Activated T-cell treated with anti-CD3 and anti-CD28 coated beads for 48 hours (primary cell): ENCODE data around the gene ANTKMT.

Experiments
- DNase-seq: peaks from one replicate; pipeline ENCODE4 v3.0.0-alpha.2; 2020; ENCODE audit warnings: low read depth

The ANTKMT gene

GRCh38 chr16:700684-701584 lies 20.0 kb upstream of the ANTKMT start:
- no peak for DNase-seq

- no peak for DNase-seq
Observed at GRCh38 chr16:702341-702740, 18.6 kb upstream of the ANTKMT start.

DNA sequence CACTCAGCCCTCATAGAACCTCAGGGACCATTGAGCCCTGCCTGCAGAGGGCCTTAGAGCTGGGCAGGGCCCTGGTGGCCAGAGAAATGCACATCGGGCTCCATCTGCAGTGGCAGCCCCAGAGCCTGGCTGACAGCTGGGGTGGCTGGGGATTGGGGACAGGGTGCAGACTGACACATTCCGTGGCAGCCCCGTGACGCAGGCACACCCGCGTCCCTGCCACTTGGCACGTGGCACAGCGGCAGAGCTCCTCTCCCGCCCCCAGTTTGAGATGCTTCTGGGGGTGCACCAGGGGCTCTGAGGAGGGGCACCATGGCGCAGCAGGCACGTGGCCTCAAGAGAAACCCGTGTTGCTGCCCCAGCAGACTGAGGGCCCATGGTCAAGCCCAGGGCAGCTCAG lies 17.5 kb upstream of the ANTKMT start:
- DNase-seq: no peak

- DNase-seq: no peak
Observed at GRCh38 chr16:704047-704446, 16.9 kb upstream of the ANTKMT start.

DNA sequence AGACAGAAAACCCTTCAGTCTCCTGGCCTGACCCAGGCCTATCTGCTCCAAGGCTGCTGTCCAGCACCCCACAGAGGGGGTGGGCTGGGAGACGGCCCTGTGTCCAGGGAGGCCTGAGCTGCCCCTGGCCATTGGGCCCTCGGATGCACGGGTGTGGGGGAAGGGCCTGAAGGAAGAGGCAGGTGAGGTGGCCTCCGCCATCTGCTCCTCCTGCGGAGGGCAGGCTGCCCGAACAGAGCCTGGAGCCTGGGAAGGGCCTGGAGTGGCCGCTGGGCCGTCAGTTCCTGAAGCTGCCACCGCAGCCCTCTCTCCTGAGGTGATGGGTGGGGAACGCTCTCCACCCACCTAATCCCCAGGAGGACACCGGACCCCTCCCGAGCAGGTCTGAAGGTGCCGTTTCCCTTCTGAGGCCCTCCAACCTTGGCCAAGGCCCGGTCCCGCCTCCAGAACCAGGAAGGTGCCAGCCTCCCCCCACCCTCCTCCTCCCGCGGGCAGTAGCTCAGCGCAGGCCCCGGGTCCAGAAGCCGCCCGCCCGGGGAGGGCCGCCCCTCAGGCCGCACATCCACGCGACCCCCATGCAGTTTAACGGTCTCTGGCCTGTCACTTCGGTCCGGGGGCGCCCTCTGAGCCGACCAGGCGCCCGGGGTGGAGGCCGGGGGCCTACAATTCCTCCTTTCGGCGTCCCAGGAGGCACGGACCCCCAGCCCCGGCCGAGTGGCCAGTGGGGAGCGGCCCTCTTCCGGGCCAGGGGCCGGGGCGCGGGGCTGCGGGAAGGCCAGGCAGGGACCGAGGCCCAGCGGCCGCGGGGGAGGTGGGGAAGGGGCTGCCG lies 16.2 kb upstream of the ANTKMT start:
- no peak for DNase-seq

GRCh38 chr16:705431-706188 lies 15.3 kb upstream of the ANTKMT start, which contains the start of gene FBXL16:
FBXL16 (minus strand) TSS chr16:705801; CDS start chr16:697405, 8,396 bp downstream.
- DNase-seq: no peak

DNA sequence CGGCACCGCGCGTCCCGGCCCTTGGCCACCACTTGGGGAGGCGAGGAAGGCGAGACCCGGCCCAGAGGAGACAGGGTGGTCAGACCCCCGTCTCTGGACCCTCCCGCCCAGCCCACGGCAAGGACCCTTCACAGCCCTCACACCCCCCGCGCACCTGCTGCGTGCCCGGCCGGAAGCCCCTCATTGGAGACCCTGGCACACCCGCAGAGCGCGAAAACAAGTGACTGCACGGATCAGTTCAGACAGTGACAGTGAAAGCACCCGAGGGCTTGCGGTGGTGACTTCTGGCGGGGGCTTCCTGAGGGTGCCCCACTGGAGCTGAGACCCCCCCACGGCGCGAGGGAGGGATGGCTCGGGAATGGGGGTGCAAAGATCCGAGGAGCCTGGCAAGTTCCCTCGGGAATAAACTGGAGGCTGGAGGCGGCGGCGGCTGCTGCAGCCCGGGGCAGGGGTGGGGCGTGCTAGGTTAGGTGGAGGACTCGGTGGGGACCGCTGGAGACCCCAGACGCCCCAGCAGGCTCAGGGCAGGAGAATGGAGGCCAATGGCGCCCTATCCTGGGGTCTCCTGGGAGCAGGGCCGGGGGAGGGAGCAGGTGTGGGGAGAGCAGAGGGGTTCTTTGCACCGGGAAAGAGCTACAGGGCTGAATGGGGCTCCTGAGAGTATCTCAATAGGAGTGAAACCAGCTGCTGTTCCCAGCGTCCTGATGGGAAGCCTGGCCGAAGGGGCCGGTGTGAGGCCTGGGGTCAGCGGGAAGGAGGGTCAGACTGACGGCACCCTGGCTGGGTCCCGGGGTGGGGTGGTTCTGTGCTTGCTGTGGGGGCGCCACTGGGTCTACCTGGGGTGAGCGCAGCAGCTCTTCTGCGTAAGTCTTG lies 14.5 kb upstream of the ANTKMT start:
- no peak for DNase-seq

GRCh38 chr16:707062-707538 lies 13.8 kb upstream of the ANTKMT start:
- no peak for DNase-seq

GRCh38 chr16:708019-708418 lies 12.9 kb upstream of the ANTKMT start:
- DNase-seq: no peak

DNA sequence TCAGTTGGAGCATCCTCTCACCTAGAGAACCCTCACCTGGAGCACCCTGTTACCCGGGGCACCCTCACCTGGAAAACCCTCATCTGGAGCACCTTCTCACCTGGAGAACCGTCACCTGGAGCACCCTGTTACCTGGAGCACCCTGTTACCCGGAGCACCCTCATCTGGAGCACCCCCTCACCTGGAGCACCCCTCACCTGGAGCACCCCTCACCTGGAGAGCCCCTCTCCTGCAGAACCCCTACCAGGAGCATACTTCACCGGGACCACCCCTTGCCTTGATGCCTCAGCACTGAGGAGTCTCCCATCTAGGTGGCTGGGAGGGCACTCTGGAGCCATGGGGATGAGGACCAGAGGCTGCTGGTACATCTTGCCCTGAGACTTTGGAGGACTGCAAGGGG lies 12.0 kb upstream of the ANTKMT start:
- DNase-seq: no peak

DNA sequence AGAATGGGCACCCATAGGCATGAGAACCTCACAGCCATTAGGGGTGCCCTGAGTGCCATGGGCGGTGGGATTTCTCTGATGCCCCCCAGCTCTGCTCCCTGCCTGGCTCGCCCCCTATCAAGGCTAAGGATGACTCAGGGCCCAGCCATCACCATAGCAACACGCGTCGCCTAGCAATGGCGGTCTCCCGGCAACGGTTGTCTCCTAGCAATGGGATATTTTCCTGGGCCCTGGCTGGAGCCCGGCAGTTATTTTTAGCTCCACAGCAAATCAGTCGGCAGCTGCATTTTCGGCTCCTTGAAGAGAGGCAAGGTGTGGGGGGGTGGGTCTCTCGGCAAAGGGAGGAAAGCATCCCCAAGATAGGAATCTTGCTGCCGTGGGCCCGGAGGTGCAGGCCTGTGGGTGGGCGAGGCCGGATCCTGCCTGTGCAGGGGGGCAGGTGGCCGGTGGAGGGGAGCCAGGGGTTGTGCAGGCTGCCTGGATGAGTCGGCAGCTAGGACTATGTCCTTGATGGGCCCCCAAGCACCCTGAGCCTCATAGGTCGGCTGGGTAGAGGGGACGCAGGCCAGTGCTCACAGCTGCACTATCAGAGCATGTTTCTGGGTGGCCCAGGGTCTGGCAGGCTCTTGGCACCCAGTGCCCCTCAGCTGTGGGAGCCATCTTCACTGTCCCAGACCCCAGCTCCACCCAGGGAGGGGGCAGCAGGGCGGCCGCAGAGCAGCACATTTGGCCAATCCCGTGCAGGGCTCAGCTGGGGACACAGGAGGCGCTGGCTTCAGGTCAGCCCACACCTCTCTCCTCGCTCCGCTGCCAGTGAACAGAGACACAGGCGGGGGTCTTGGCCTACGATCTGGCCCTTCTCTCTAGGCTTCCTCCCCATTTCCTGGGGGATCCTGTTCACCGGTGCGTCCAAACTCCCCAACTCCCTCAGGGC lies 11.1 kb upstream of the ANTKMT start:
- DNase-seq: no peak

DNA sequence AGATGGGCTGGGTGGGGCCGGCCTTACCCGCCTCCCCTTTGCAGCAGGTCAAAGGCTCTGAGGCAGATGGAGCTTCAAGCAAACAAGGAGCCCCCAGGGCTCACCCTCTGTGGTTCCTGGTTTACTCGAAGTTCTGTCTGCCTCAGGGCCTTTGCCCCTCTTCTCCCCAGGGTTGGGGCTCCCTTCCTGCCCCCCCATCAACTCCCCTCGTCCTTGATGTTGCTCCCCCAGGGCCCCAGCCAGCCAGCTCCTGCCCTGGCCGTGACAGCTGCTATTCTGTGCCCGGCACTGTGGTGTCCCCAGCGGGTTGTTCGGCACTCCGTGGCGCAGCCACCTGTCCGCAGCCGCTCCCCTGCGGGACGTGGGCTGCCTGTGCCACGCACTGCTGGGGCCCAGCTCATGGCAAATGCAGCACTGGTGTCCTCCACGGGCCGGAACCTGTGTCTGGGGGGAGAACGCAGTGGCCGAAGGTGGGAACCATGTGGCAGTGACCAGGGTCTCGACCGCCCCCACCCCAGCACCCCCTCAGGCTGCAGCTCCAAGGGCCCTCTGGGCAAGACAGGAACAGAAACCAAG lies 10.4 kb upstream of the ANTKMT start:
- DNase-seq: no peak

DNA sequence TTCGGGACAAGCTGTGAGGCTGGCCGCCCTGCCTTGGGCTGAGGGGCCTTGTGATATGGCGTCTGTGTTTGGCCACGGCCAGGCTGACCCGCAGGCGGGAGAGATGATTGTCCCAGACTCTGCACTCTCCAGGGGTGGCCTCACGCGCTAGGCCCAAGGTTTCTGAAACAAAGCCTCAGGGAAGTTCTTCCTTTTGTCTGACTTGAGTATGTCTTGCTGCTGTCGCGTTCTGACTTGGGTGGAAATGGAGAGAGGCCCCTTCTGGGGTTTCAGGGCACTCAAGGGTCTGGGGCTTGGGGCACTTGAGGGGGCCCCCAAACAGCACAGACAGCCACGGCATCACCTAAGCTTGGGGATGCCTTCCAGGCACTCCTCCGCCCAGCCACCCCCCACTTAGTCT lies 9.9 kb upstream of the ANTKMT start:
- DNase-seq: no peak

DNA sequence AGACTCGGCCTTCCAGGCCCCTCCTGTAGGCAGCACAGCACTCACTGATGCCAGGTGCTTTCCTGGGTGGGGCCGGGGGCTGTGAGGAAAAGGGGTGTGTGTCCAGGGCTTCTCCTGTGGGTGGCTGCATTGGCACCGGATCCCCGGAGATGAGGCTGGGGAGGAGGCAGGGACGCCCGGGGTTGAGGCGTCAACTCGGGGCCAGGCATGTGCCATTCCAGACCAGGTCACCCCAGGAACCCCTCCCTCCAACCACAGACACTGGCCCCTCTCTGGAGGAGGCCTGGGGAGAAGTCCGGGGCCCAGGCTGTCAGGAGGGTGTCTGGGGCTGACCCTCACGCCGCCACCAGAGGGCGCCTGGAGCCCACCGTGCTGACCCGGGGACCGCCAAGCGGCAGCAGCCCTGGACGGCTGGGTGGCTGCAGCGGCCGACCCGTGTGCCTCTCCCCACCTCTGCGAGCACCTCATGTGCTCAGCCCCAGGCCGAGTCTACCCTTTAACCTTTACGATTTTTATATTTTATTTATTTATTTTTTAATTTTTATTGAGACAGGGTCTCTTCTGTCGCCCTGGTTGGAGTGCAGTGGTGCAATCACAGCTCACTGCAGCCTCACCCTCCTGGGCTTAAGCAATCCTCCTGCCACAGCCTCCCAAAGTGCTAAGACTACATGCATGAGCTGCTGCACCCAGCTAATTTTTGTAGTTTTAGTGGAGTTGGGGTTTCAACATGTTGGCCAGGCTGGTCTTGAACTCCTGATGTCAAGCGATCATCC lies 9.2 kb upstream of the ANTKMT start:
- DNase-seq: peak; percentile 77

DNA sequence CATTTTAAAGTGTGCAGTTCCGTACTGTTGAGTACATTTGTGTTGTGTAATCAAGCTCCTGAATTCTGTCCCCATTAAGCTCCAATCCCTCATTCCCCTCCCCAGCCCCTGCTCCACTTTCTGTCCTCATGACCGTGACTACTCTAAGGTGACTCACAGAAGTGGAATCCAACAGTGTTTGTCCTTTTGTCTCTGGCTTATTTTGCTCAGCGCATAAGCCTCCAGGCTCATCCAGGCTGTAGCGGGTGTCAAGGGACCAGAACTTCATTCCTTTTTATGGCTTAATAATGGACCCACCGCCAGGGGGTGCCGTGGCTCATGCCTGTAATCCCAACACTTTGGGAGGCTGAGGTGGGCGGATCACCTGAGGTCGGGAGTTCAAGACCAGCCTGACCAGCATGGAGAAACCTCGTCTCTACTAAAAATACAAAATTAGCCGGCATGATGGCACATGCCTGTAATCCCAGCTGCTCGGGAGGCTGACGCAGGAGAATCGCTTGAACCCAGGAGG lies 8.2 kb upstream of the ANTKMT start:
- peak; percentile 60 for DNase-seq

DNA sequence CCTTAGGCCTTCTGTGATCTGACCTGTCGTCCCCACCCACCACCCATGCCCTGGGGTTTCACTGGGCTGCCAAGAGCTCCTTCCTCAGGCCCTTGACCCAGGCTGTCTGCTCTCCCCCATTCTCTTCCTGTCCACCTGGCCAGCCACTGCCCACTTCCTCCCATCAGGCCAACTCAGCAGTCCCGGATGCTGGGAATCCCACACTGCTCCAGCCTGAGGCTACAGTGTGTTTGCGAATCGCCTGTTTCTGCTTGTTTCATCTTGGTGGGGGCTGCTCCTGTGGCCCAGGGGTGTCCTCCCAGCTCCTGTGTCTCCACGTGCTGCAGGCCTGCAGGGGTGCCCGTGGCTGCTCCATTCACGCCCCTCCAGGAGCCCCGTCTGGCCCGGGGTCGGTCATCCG lies 6.9 kb upstream of the ANTKMT start:
- no peak for DNase-seq

GRCh38 chr16:714558-715476 lies 6.1 kb upstream of the ANTKMT start, which contains the start of gene METRN:
METRN (plus strand) TSS chr16:715118; CDS start chr16:715290, 172 bp downstream.
- DNase-seq: peak; percentile 91
